NCI-H1048 (cell line): ENCODE data around the gene NUP214.
"Not testable (repeated sequence)": the region's sequence is repeated elsewhere in the genome, so short reads cannot be mapped to it uniquely, and the experiment has no call there.

Experiments used
- DNase-seq: peaks from one replicate; lab custom pipeline; 2025; lab: John Stamatoyannopoulos, UW

NUP214 gene

GRCh38 chr9:131233995-131234394 is 108.6 kb downstream of the NUP214 start:
- DNase-seq, result no peak

GRCh38 chr9:131234799-131235479 is 109.6 kb downstream of the NUP214 start:
- no peak for DNase-seq

- DNase-seq, result no peak
These were observed 110.1 kb downstream of the NUP214 start for GRCh38 chr9:131235480-131235851.

- no peak for DNase-seq
These were observed 110.8 kb downstream of the NUP214 start for GRCh38 chr9:131236161-131236560.

- no peak for DNase-seq
These were observed 111.4 kb downstream of the NUP214 start for GRCh38 chr9:131236761-131237160.

GRCh38 chr9:131237291-131237690 is 111.9 kb downstream of the NUP214 start:
- no peak for DNase-seq

GRCh38 chr9:131237931-131238401 is 112.6 kb downstream of the NUP214 start:
- DNase-seq, result no peak

- DNase-seq, result no peak
These were observed 113.1 kb downstream of the NUP214 start for GRCh38 chr9:131238402-131239021.

- no peak for DNase-seq
These were observed 114.0 kb downstream of the NUP214 start for GRCh38 chr9:131239161-131239975.

GRCh38 chr9:131240047-131240921 is 114.9 kb downstream of the NUP214 start:
- DNase-seq, result no peak

- DNase-seq, result not testable (repeated sequence)
These were observed 118.9 kb downstream of the NUP214 start for GRCh38 chr9:131244331-131244730.

- no peak for DNase-seq
These were observed 121.2 kb downstream of the NUP214 start for GRCh38 chr9:131246618-131247017.

- DNase-seq, result no peak
These were observed 126.7 kb downstream of the NUP214 start for GRCh38 chr9:131252120-131252519.

GRCh38 chr9:131253891-131254491 is 128.6 kb downstream of the NUP214 start:
- no peak for DNase-seq

GRCh38 chr9:131254626-131255025 is 129.2 kb downstream of the NUP214 start:
- no peak for DNase-seq

GRCh38 chr9:131255676-131256197 is 130.4 kb downstream of the NUP214 start:
- no peak for DNase-seq

GRCh38 chr9:131257266-131258025 is 132.1 kb downstream of the NUP214 start:
- no peak for DNase-seq

- no peak for DNase-seq
These were observed 132.8 kb downstream of the NUP214 start for GRCh38 chr9:131258186-131258585.

GRCh38 chr9:131258698-131259431 is 133.5 kb downstream of the NUP214 start:
- DNase-seq, result no peak

GRCh38 chr9:131259432-131259898 is 134.1 kb downstream of the NUP214 start:
- DNase-seq, result no peak
